Ascending aorta (tissue), 2 donors: Measurements from ENCODE around the gene NUP210. TPM values are rescaled to one million over a fixed set of nuclear protein-coding genes. Genes with fewer than 3 reads are reported as not detected.

Experiments
- DNase-seq, 2 donors: peaks; one replicate each; pipeline ENCODE4 v3.0.0-alpha.2; 2019; ENCODE audit warnings: low spot score in 2 of 2
- H3K27ac ChIP-seq, 2 donors: fragments of 200-600 bp; sonication (generic); one replicate each; pipeline ENCODE4 v1.5.1; 2016 to 2017; ENCODE audit warnings: mild to moderate bottlenecking in 1 of 2
- H3K27me3 ChIP-seq: fragments of 200-600 bp; sonication (generic); one replicate; pipeline ENCODE4 v1.5.1; 2017
- H3K36me3 ChIP-seq, 2 donors: fragments of 200-600 bp; sonication (generic); one replicate each; pipeline ENCODE4 v1.5.1; 2016
- H3K4me1 ChIP-seq, 2 donors: fragments of 200-600 bp; sonication (generic); one replicate each; pipeline ENCODE4 v1.5.1; 2016 to 2017; ENCODE audit warnings: mild to moderate bottlenecking in 1 of 2
- H3K4me3 ChIP-seq, 2 donors: fragments of 200-600 bp; sonication (generic); one replicate each; pipeline ENCODE4 v1.5.1; 2016 to 2017; ENCODE audit warnings: mild to moderate bottlenecking in 1 of 2
- H3K9me3 ChIP-seq, 2 donors: fragments of 200-600 bp; sonication (generic); one replicate each; pipeline ENCODE4 v1.5.1; 2016
- intact Hi-C: fragments of 100-400 bp; cut with DNase I; formaldehyde crosslinking; loops from one replicate; pipeline ENCODE4 v1.15.1; 2023
- total RNA-seq: library from RNA; depleted of rRNA; stranded (reverse); fragments of >200 nt; gene quantifications from one replicate; pipeline ENCODE4 v1.1.0, GENCODE V29; 2016
- TF ChIP-seq, protein P1 (sequence below), 3 experiments: fragments of 200-600 bp in 2 of 3; fragments of 450-650 bp in 1 of 3; sonication (generic) in 2 of 3; IDR thresholded peaks; one replicate each; pipeline ENCODE4 v1.5.1; 2016 to 2019; ENCODE audit warnings: antibody characterized with exemption in 3 of 3, mild to moderate bottlenecking in 1 of 3, moderate library complexity in 1 of 3

Gene NUP210
- total RNA-seq, 1 donor from 2014 or later: 11.0 TPM

DNA sequence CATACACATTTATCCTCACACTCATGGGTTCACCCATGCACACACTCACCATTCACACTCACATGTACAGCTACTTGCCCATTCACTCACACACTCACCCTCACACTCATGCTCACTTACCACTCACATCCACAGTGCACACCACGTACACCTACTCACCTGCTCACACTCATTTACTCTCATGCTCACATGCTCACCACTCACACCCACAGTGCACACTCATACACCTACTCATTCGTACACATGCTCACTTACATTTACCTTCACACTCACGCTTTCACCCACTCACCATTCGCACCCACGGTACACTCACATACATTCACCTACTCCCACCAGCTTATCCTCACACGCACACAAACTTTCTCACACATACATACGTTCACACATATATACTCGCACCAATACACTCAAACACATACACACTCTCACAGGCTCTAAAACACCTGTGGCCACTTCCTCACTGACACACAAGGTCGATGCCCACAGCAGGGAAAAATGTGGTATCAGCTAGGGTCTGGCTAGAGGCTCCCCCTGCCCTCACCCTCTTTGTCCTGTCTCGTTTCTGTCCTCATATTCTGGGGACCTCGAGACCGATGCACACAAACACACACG lies 46.0 kb downstream of the NUP210 start:
- TF ChIP-seq, protein P1, sequence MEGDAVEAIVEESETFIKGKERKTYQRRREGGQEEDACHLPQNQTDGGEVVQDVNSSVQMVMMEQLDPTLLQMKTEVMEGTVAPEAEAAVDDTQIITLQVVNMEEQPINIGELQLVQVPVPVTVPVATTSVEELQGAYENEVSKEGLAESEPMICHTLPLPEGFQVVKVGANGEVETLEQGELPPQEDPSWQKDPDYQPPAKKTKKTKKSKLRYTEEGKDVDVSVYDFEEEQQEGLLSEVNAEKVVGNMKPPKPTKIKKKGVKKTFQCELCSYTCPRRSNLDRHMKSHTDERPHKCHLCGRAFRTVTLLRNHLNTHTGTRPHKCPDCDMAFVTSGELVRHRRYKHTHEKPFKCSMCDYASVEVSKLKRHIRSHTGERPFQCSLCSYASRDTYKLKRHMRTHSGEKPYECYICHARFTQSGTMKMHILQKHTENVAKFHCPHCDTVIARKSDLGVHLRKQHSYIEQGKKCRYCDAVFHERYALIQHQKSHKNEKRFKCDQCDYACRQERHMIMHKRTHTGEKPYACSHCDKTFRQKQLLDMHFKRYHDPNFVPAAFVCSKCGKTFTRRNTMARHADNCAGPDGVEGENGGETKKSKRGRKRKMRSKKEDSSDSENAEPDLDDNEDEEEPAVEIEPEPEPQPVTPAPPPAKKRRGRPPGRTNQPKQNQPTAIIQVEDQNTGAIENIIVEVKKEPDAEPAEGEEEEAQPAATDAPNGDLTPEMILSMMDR (IDR thresholded peaks at IDR 0.05): no peak
- no peaks in the 10 kb centered on the region for H3K9me3 ChIP-seq
- DNase-seq: no peak
- H3K27ac ChIP-seq: no peak overlapping the region
- peaks cover 5 to 9% of the 10 kb centered on the region in 2 donors for H3K4me1 ChIP-seq
- no peaks in the 10 kb centered on the region for H3K27me3 ChIP-seq
- H3K4me3 ChIP-seq: no peak overlapping the region
- intact Hi-C loops: no loop called here
- H3K36me3 ChIP-seq: no peaks in the 10 kb centered on the region

DNA sequence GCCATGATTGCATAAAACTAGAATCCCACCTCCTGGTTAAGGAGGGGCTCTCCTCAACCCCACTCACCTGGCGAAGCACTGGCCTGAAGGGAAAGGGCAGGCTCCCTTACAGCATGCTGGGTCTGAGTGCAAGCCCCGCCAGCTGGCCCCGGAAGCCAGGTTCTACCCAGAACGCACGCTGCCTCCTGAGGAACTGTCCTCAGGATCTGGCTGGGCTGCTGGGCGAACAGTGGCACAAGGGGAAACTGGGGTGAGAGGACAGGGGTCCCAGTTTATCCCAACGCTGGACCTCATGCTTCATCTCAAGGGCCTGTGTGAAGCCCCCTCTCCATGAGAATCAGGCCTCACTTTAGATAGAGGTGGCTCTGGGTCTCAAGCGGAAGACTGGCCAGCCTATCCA lies 47.5 kb downstream of the NUP210 start:
- no peaks in the 10 kb centered on the region for H3K36me3 ChIP-seq
- H3K4me1 ChIP-seq: no peaks in the 10 kb centered on the region
- intact Hi-C loops: no loop called here
- H3K9me3 ChIP-seq: no peaks in the 10 kb centered on the region
- no peak overlapping the region for H3K4me3 ChIP-seq
- no peak overlapping the region for H3K27ac ChIP-seq
- TF ChIP-seq, protein P1 (IDR thresholded peaks at IDR 0.05): no peak
- H3K27me3 ChIP-seq: no peaks in the 10 kb centered on the region
- DNase-seq: no peak

DNA sequence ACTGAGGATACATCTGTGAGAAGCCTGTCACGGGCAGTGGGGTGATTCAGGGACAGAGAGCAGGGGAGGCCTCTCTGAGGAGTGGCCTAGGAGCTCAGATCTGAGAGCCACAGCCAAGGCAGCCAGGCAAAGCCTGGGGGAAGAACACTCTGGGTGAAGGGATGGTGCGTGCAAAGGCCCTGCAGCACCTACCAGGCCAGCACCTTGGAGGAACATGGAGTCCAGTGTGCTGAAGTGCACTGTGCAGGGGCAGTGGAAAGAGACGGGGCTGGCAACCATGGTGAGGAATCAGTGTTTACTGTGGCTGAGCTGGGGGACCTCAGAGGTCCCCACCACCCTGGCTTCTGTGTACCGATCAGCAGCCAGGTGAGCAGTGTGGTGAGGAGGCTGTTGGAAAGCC lies 48.0 kb downstream of the NUP210 start:
- Histone ChIP-seq H3K9me3 (no peaks in the 10 kb centered on the region), H3K4me1 (no peaks in the 10 kb centered on the region), H3K27me3 (no peaks in the 10 kb centered on the region), H3K27ac (no peak overlapping the region), H3K4me3 (no peak overlapping the region), H3K36me3 (no peaks in the 10 kb centered on the region)
- intact Hi-C loops: no loop called here
- no peak for DNase-seq
- TF ChIP-seq, protein P1 (IDR thresholded peaks at IDR 0.05): no peak

DNA sequence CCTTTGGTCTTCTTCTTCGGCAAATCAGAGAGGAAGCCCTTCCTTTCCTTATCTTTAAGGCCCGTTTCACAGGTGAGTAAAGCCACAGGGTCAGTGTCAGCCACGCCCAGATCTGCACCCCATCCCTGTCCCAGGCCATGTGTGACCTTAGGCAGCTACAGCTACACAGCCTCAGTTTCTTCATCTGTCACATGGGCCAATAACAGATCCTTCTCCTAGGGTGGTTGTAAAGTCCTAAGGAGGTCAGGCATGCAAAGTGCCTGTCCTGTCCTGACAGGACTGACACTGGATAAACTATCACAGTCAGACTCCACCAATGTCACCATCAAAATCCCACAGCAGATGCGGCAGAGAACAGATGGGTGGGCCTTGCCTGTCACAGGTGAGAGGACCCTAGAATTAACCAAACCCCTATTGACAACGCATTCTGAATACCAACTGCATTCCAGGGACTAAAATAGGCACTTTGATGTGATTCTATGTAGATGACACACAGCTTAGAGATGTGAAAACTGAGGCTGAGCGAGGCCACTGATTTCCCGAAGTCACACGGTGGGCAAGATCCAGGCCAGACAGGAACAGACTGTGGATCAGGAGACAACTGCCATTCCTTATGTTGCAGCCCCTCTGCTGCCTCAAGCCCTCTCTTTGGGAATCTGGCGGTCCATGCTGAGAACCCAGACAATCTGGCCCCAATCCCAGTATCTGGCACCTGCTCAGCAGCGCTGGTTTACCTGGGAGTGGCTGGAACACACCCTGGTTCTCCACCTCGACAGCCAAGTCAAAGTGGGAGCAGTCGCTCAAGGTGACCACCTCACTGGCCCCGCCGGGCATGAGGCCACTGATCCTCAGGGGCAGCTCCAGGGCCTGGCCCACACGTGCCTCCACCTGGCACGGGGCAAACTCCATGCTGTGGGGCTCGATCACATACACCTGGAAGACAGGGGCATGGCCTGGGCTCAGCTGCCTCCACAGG lies 48.7 kb downstream of the NUP210 start:
- TF ChIP-seq, protein P1 (IDR thresholded peaks at IDR 0.05): no peak
- no peak for DNase-seq
- intact Hi-C loops: no loop called here
- Histone ChIP-seq H3K27ac (no peak overlapping the region), H3K27me3 (no peaks in the 10 kb centered on the region), H3K36me3 (no peaks in the 10 kb centered on the region), H3K4me1 (no peaks in the 10 kb centered on the region), H3K9me3 (no peaks in the 10 kb centered on the region), H3K4me3 (no peak overlapping the region)

DNA sequence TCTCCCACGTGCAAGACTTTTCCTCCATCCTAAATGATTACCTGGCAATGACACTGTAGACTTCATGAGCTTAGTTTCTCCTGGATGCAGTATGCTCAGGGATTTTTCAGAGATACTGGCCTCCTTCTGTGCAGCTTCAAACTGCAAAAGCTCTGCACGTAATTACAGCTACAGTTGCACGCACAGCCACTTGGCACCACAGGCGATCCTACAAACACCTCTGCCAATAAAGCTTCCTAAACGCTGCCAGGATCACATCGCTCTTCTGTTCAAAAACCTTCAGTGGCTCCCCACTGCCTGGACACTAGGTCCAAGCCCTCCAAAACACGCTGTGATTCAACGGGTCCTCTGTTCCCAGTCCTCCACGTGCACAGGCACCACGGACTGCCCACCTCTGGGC lies 49.5 kb downstream of the NUP210 start:
- Histone ChIP-seq H3K27ac (no peak overlapping the region), H3K36me3 (no peaks in the 10 kb centered on the region), H3K4me3 (no peak overlapping the region), H3K27me3 (no peaks in the 10 kb centered on the region), H3K4me1 (no peaks in the 10 kb centered on the region), H3K9me3 (no peaks in the 10 kb centered on the region)
- DNase-seq: no peak
- intact Hi-C loops: no loop called here
- TF ChIP-seq, protein P1 (IDR thresholded peaks at IDR 0.05): no peak
